HCT116 (cell line): ENCODE data around the gene ZWILCH.
A peak's percentile ranks its signal among the peaks of the same experiment; 100 is the strongest.

Experiments
- CTCF ChIP-seq, 3 experiments: fragments of 200-600 bp in 1 of 3; sonication (generic) in 1 of 3; IDR thresholded peaks in 2 of 3; conservative IDR thresholded peaks in 1 of 3; 2 replicates each; pipeline ENCODE4 v1.5.1; 2012 to 2017; ENCODE audit warnings: low read depth in 2 of 3, low read length in 2 of 3, antibody characterized with exemption in 1 of 3, borderline replicate concordance in 1 of 3, control low read depth in 1 of 3, mild to moderate bottlenecking in 1 of 3, mixed read lengths in 1 of 3, mixed run types in 1 of 3, moderate library complexity in 1 of 3; ENCODE audit not compliant: insufficient read depth in 1 of 3
- EZH2 ChIP-seq: fragments of 200-600 bp; sonication (generic); IDR thresholded peaks from 2 replicates; pipeline ENCODE4 v1.6.1; 2017; ENCODE audit warnings: antibody characterized with exemption, mixed run types
- EZH2phosphoT487 ChIP-seq: fragments of 200-600 bp; IDR thresholded peaks from 2 replicates; pipeline ENCODE4 v1.6.1; 2018; ENCODE audit warnings: antibody characterized with exemption, borderline replicate concordance
- FOSL1 ChIP-seq: IDR thresholded peaks from 2 replicates; pipeline ENCODE4 v1.6.1; 2012; ENCODE audit warnings: low read depth
- MAX ChIP-seq: IDR thresholded peaks from 2 replicates; pipeline ENCODE4 v1.6.1; 2012
- POLR2AphosphoS5 ChIP-seq: IDR thresholded peaks from 2 replicates; pipeline ENCODE4 v1.6.1; 2011; ENCODE audit warnings: mild to moderate bottlenecking, low read depth, low read length, moderate library complexity
- RAD21 ChIP-seq: IDR thresholded peaks from 2 replicates; pipeline ENCODE4 v1.6.1; 2012; ENCODE audit warnings: low read depth, mild to moderate bottlenecking
- REST ChIP-seq: IDR thresholded peaks from 2 replicates; pipeline ENCODE4 v1.6.1; 2012; ENCODE audit warnings: low read depth
- SP1 ChIP-seq: IDR thresholded peaks from 2 replicates; pipeline ENCODE4 v1.6.1; 2012; ENCODE audit warnings: low read depth
- TCF7L2 ChIP-seq: IDR thresholded peaks from 2 replicates; pipeline ENCODE4 v1.7.0; 2011; ENCODE audit warnings: borderline replicate concordance, inconsistent platforms; ENCODE audit not compliant: insufficient read depth, insufficient read length; ENCODE audit errors: extremely low read depth

- TF ChIP-seq POLR2AphosphoS5 (no peak), CTCF (IDR thresholded peaks at IDR 0.05 in 2 of 3, conservative IDR thresholded peaks at IDR 0.05 in 1 of 3; ENCODE audit: borderline replicate concordance in 1 of 3, insufficient read depth in 1 of 3, low read depth in 2 of 3, low read length in 2 of 3) (no peak), EZH2phosphoT487 (no peak), SP1 (no peak; the same call in 1 of the 2 replicates), EZH2 (no peak), MAX (no peak), TCF7L2 (no peak), REST (no peak), FOSL1 (peak; percentile 59), RAD21 (no peak)
Observed at GRCh38 chr15:66461917-66462316, 43.2 kb upstream of the ZWILCH start.
